SHP77 (cell line): ENCODE results near the gene MIER3.

ENCODE experiments used
- DNase-seq, 2 experiments: peaks; one replicate each; lab custom pipeline; 2025; lab: John Stamatoyannopoulos, UW

The MIER3 gene

GRCh38 chr5:56898213-56898612 is 53.7 kb downstream of the MIER3 start:
- DNase-seq: no peak

- no peak for DNase-seq
Observed at GRCh38 chr5:56896763-56897162, 55.2 kb downstream of the MIER3 start.

GRCh38 chr5:56893251-56893951 is 58.5 kb downstream of the MIER3 start:
- DNase-seq: no peak

- DNase-seq: no peak
Observed at GRCh38 chr5:56881571-56881970, 70.4 kb downstream of the MIER3 start.

GRCh38 chr5:56876327-56876726 is 75.6 kb downstream of the MIER3 start:
- DNase-seq: no peak

- no peak for DNase-seq
Observed at GRCh38 chr5:56873056-56873455, 78.9 kb downstream of the MIER3 start.

GRCh38 chr5:56871777-56872176 is 80.1 kb downstream of the MIER3 start:
- DNase-seq: no peak
